A673 (cell line): ENCODE results near the gene NUPR2. TPM values are rescaled to one million over a fixed set of nuclear protein-coding genes. Genes with fewer than 3 reads are reported as not detected.
"Not testable (repeated sequence)": the region's sequence is repeated elsewhere in the genome, so short reads cannot be mapped to it uniquely, and the experiment has no call there.

Experiments used
- BruUV-seq: library from RNA; stranded (reverse); fragments of 400-500 nt; replicated peaks from 2 replicates; lab custom pipeline; 2021; lab: Mats Ljungman, UMichigan
- CTCF ChIA-PET: fragments of 300-600 bp; sonication (Branson Sonifier 250); formaldehyde crosslinking; loops from one replicate; lab custom pipeline; 2022; ENCODE audit warnings: antibody characterized with exemption; lab: Charles Lee
- POLR2A ChIA-PET: fragments of 300-600 bp; sonication (Branson Sonifier 250); formaldehyde crosslinking; loops from one replicate; lab custom pipeline; 2022; ENCODE audit warnings: antibody characterized with exemption; ENCODE audit not compliant: low non-redundant PET; lab: Charles Lee
- DNase-seq: peaks from one replicate; pipeline ENCODE4 v3.0.0-alpha.2; 2015; ENCODE audit warnings: low spot score
- H3K27ac ChIP-seq: fragments of 200-600 bp; sonication (generic); 2 replicates; pipeline ENCODE4 v1.5.1; 2016; ENCODE audit warnings: mixed run types, low read depth, mild to moderate bottlenecking, mixed read lengths, antibody characterized with exemption, low read length; ENCODE audit not compliant: poor library complexity, severe bottlenecking
- H3K27me3 ChIP-seq: fragments of 200-600 bp; sonication (generic); replicated peaks from 2 replicates; pipeline ENCODE4 v1.6.1; 2017; ENCODE audit warnings: mixed run types, low read depth, mild to moderate bottlenecking, mixed read lengths, antibody characterized with exemption, low read length; ENCODE audit not compliant: insufficient read depth, poor library complexity
- H3K36me3 ChIP-seq: fragments of 200-600 bp; sonication (generic); 2 replicates; pipeline ENCODE4 v1.6.1; 2016; ENCODE audit warnings: mixed run types, mild to moderate bottlenecking, mixed read lengths, antibody characterized with exemption, low read length; ENCODE audit not compliant: insufficient read depth, poor library complexity, severe bottlenecking
- H3K4me1 ChIP-seq: fragments of 200-600 bp; sonication (generic); 2 replicates; pipeline ENCODE4 v1.6.1; 2017; ENCODE audit warnings: mixed run types, mild to moderate bottlenecking, mixed read lengths, antibody characterized with exemption, low read length; ENCODE audit not compliant: insufficient read depth, poor library complexity, severe bottlenecking
- H3K4me3 ChIP-seq: fragments of 200-600 bp; sonication (generic); 2 replicates; pipeline ENCODE4 v1.5.1; 2016; ENCODE audit warnings: low read depth, mixed run types, mild to moderate bottlenecking, mixed read lengths, low read length; ENCODE audit not compliant: poor library complexity, severe bottlenecking
- H3K9me3 ChIP-seq: fragments of 200-600 bp; sonication (generic); 2 replicates; pipeline ENCODE4 v1.6.1; 2016; ENCODE audit warnings: mixed run types, low read depth, mild to moderate bottlenecking, mixed read lengths, antibody characterized with exemption, low read length; ENCODE audit not compliant: poor library complexity, severe bottlenecking
- EZH2 ChIP-seq: fragments of 200-600 bp; sonication (generic); IDR thresholded peaks from 2 replicates; pipeline ENCODE4 v1.6.1; 2017; ENCODE audit warnings: borderline replicate concordance, low read depth, mild to moderate bottlenecking, mixed read lengths, antibody characterized with exemption, low read length; ENCODE audit not compliant: poor library complexity, severe bottlenecking
- intact Hi-C: fragments of 100-400 bp; cut with micrococcal nuclease; formaldehyde crosslinking; loops from one replicate; pipeline ENCODE4 v1.10.0; 2022; ENCODE audit not compliant: unreplicated experiment
- total RNA-seq: library from RNA; stranded (reverse); gene quantifications from 2 replicates; pipeline ENCODE4 v1.2.3, GENCODE V29; 2021
- TF ChIP-seq, protein P1 (sequence below): fragments of 300-800, 200-600 bp; sonication (generic); conservative IDR thresholded peaks from 2 replicates; pipeline ENCODE4 v1.5.1; 2017; ENCODE audit warnings: low read depth, mild to moderate bottlenecking, antibody characterized with exemption, low read length, moderate library complexity, mixed read lengths

Gene NUPR2
- total RNA-seq, 1 experiment from 2014 or later = not detected

DNA sequence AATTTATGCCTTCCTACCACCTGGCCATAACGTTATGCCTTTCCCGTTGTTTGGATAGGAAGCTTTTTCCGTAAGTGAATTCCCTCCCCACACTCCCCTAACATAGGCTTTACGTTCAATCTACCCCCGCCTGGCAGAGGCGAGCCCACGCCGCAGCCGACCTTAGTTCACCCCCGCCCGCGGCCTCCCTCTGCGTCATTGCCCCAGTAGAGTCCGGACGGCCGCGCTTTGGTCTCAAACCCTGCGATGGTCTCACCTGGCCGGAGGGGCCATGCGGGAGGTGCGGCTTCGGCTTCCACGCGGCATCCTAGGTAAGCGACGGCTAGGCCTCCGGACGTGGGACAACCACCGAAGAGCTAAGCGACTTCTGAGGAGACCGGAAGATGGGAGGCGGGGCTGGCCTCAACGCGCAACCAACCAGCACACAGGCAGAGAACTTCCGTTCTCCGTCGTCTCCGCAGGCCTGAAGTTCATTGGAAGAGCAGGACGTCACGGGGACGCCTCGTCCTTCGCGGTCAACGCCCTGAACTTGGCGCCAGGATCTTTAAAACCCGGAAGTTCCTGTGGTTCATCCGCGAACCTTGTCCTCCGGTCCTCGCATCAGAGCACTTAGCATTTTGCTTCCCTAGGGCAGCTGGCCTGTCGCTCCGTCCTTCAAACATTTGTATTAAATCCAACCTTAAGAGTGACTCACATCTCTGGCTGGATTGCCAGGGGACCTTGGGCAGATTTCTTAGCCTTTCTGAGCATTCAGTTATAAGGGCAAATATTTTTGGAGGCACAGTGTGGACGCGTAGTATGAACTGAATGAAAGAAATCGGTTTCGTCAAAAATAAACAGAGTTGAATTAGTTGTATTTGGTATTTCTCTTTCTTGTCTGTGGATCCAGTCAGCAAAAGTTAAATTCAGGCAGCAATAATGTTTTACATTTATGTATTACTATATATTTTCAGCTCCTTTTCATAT lies 9.8 kb downstream of the NUPR2 start, which contains the start of gene CHCHD2:
CHCHD2 (minus strand) TSS at position 369 of the 966 bp plus-strand sequence; CDS start at position 306, 63 bp downstream.
- Histone ChIP-seq H3K4me1 (no peaks in the 10 kb centered on the region), H3K36me3 (peaks cover 32% of the 10 kb centered on the region), H3K27me3 (no peaks in the 10 kb centered on the region), H3K4me3 (peak within 1 kb of the TSS; percentile 99), H3K9me3 (no peaks in the 10 kb centered on the region), H3K27ac (peak within 1 kb of the TSS; percentile 88)
- no TSS peak for BruUV-seq
- CTCF ChIA-PET = interaction anchor here (1.1 kb wide), 1 partner anchor 31 kb away, joined by 3 read pairs; no protein-coding TSS in a partner anchor
- POLR2A ChIA-PET = interaction anchor here (0.6 kb wide), 1 partner anchor 19 kb away, joined by 4 read pairs; no protein-coding TSS in a partner anchor
- TF ChIP-seq, protein P1, sequence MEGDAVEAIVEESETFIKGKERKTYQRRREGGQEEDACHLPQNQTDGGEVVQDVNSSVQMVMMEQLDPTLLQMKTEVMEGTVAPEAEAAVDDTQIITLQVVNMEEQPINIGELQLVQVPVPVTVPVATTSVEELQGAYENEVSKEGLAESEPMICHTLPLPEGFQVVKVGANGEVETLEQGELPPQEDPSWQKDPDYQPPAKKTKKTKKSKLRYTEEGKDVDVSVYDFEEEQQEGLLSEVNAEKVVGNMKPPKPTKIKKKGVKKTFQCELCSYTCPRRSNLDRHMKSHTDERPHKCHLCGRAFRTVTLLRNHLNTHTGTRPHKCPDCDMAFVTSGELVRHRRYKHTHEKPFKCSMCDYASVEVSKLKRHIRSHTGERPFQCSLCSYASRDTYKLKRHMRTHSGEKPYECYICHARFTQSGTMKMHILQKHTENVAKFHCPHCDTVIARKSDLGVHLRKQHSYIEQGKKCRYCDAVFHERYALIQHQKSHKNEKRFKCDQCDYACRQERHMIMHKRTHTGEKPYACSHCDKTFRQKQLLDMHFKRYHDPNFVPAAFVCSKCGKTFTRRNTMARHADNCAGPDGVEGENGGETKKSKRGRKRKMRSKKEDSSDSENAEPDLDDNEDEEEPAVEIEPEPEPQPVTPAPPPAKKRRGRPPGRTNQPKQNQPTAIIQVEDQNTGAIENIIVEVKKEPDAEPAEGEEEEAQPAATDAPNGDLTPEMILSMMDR = no peak
- no peak for TF ChIP-seq EZH2
- intact Hi-C loops = no loop called here
- DNase-seq = peak; percentile 99

DNA sequence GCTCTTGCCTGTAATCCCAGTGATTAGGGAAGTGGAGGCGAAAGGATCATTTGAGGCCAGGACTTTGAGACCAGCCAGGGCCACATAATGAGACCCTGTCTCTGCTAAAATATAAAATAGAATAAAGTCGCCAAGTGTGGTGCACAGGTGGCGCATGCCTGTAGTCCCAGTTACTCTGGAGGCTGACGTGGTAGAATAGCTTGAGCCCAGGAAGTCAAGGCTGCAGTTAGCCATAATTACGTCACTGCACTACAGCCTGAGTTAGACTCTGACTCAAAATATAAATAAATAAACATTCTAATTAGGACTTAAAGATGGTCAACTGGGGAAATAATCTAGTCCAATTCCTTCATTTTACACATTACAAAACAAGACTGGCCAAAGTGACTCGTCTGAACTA lies 10.7 kb downstream of the NUPR2 start:
- TSS peak; percentile 69 for BruUV-seq
- Histone ChIP-seq H3K4me3 (peak overlapping the region; percentile 99), H3K4me1 (no peaks in the 10 kb centered on the region), H3K9me3 (no peaks in the 10 kb centered on the region), H3K27ac (peak overlapping the region; percentile 88), H3K27me3 (no peaks in the 10 kb centered on the region), H3K36me3 (peaks cover 40% of the 10 kb centered on the region)
- DNase-seq = peak; percentile 35
- intact Hi-C loops = no loop called here
- ChIA-PET POLR2A (no interaction called here), CTCF (interaction anchor here (1.1 kb wide), 1 partner anchor 31 kb away, joined by 3 read pairs; no protein-coding TSS in a partner anchor)
- TF ChIP-seq, protein P1 = no peak
- TF ChIP-seq EZH2 = no peak

DNA sequence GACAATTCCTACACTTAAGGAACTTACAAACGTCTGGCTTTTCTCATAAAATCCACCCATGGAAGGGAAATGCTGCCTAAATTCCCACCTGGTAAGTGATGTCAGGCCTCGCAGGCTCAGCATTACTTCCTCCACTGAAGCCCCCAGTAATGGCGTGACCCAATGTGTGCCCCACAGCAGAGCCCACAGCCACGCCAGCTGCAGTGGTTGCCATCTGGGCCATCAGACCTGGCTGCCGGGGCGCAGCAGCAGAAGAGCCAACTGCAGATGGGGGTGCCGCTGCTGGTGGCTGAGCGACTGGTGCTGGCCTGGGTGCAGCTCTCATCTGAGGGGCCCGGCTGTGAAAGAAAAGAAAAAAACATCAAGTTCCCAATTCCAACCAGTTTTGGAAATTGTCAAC lies 12.1 kb downstream of the NUPR2 start:
- intact Hi-C loops, H3K9me3 ChIP-seq, H3K4me1 ChIP-seq, DNase-seq, BruUV-seq, H3K4me3 ChIP-seq, H3K27me3 ChIP-seq, CTCF ChIA-PET, POLR2A ChIA-PET, H3K27ac ChIP-seq: not testable (repeated sequence)
- H3K36me3 ChIP-seq = peaks cover 52% of the 10 kb centered on the region
